OCI-LY7 (cell line): ENCODE measurements around the gene SEMA3F.

Experiments used
- EZH2phosphoT487 ChIP-seq: fragments of 200-600 bp; sonication (generic); IDR thresholded peaks from 2 replicates; pipeline ENCODE4 v1.6.1; 2018; ENCODE audit warnings: low read depth, borderline replicate concordance, mild to moderate bottlenecking, mixed run types, antibody characterized with exemption, low read length, moderate library complexity, mixed read lengths
- TF ChIP-seq, protein P1 (sequence below): fragments of 200-600 bp; sonication (generic); conservative IDR thresholded peaks from 2 replicates; pipeline ENCODE4 v1.5.1; 2014; ENCODE audit warnings: mild to moderate bottlenecking, antibody characterized with exemption, low read length, moderate library complexity, mixed read lengths

DNA sequence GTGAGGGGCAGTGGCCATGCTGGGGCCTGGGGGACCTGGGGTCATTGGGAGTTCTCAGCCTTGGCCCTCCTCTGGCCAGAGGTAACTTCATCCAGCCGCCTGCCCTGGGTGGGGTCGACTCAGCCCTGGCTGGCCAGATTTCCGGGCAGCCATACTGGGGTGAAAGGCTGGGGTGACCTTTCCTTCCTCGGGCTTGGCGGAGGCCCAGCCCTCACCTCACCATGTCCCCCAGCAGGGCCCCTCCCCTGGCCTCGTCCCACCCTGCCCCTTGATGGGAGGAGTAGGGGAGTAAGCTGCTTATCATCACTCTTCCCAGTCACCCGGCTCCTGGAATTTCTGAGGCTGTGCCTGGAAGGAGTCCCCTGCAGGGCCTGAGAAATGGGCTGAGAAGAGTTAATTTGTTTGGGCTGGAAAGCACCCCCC is 5.4 kb downstream of the SEMA3F start:
- TF ChIP-seq, protein P1, sequence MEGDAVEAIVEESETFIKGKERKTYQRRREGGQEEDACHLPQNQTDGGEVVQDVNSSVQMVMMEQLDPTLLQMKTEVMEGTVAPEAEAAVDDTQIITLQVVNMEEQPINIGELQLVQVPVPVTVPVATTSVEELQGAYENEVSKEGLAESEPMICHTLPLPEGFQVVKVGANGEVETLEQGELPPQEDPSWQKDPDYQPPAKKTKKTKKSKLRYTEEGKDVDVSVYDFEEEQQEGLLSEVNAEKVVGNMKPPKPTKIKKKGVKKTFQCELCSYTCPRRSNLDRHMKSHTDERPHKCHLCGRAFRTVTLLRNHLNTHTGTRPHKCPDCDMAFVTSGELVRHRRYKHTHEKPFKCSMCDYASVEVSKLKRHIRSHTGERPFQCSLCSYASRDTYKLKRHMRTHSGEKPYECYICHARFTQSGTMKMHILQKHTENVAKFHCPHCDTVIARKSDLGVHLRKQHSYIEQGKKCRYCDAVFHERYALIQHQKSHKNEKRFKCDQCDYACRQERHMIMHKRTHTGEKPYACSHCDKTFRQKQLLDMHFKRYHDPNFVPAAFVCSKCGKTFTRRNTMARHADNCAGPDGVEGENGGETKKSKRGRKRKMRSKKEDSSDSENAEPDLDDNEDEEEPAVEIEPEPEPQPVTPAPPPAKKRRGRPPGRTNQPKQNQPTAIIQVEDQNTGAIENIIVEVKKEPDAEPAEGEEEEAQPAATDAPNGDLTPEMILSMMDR = no peak
- TF ChIP-seq EZH2phosphoT487 = no peak
